ENCODE results near the gene DSP.
A peak's percentile ranks its signal among the peaks of the same experiment; 100 is the strongest.

The DSP gene

DNA sequence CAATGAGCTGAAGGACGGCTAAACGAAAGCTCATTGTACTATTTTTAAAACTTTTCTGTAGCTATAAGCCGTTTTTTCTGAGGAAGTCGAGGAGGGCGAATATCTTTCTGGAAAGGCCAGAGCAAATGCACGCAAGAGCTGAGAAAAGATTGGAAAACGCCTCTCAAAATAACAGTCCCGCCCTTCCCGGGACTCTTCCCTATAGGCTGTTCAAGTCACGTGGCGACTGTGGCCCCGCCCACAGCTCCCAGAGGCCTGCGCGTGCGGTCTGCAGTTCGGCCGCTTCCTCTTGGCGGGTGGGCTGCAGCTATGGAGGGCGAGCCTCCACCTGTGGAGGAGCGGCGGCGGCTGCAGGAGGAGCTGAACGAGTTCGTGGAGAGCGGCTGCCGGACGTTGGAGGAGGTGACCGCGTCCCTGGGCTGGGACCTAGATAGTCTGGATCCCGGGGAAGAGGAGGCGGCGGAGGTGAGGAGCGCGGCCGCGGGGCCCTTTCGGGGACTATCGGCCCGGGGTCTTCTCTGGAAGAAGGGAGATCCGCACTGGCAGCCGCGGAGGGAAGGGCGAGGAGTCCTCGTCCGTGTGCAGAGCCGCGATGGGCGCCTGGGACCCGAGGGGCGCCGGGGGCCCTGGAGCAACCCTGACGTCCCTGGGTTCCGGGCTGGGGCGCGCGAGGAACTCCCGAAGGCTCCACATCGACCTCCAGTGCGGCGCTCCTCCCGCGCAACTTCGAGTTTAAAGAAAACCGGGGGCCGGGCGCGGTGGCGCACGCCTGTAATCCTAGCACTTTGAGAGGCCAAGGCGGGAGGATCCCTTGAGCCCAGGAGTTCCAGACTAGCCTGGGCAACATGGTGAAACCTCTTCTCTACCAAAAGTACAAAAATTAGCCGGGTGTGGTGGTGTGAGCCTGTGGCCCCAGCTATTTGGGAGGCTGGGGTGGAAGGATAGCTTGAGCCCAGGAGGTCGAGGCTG, 48.8 kb downstream of the DSP start, which contains the start of gene SNRNP48:
Gene SNRNP48, plus strand, starts transcription at position 250 of the 969 bp plus-strand sequence. Its CDS starts 60 bp downstream, at position 310.
- Mint-ChIP-seq H3K36me3 (peaks cover 15% of the 10 kb centered on the region), H3K4me3 (peak within 1 kb of the TSS; percentile 98), H3K27me3 (no peaks in the 10 kb centered on the region), H3K27ac (peak within 1 kb of the TSS; percentile 95), H3K4me1 (peaks cover 44% of the 10 kb centered on the region), H3K9me3 (no peaks in the 10 kb centered on the region)
- peak; percentile 100 for ATAC-seq

GRCh38 chr6:7590918-7591302, 49.4 kb downstream of the DSP start:
- H3K27me3 Mint-ChIP-seq = no peaks in the 10 kb centered on the region
- no peaks in the 10 kb centered on the region for H3K9me3 Mint-ChIP-seq
- no peak for ATAC-seq
- peak overlapping the region; percentile 95 for H3K27ac Mint-ChIP-seq
- H3K4me3 Mint-ChIP-seq = peak overlapping the region; percentile 98
- H3K36me3 Mint-ChIP-seq = peaks cover 19% of the 10 kb centered on the region
- H3K4me1 Mint-ChIP-seq = peaks cover 44% of the 10 kb centered on the region

- peaks cover 27% of the 10 kb centered on the region for H3K36me3 Mint-ChIP-seq
- H3K4me3 Mint-ChIP-seq = no peak overlapping the region
- peaks cover 44% of the 10 kb centered on the region for H3K4me1 Mint-ChIP-seq
- no peaks in the 10 kb centered on the region for H3K9me3 Mint-ChIP-seq
- no peak for ATAC-seq
- H3K27me3 Mint-ChIP-seq = no peaks in the 10 kb centered on the region
- no peak overlapping the region for H3K27ac Mint-ChIP-seq
Measured at GRCh38 chr6:7591770-7592169, 50.3 kb downstream of the DSP start.

DNA sequence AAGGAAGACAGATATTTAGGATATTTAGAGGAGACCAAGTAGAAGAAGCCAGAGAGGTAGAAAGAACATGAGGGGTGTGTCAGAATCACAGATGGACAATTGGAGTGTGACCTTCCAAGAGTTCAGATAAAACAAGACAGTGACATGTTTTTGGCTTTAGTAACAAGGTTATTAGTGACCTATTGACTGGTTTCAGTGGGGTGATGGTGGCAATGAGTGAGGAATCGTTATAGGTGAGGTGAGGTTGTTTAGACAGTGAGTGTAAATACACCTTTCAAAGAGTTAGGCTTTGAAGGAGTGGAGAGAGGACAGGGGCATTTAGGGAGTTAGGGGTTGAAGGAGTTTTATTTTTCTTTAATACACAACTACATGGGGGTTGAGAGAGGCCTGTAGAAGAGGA, 51.8 kb downstream of the DSP start:
- no peak for ATAC-seq

GRCh38 chr6:7594579-7595125, 53.2 kb downstream of the DSP start:
- H3K9me3 Mint-ChIP-seq = no peaks in the 10 kb centered on the region
- no peak for ATAC-seq
- H3K27ac Mint-ChIP-seq = no peak overlapping the region
- peaks cover 38% of the 10 kb centered on the region for H3K4me1 Mint-ChIP-seq
- H3K27me3 Mint-ChIP-seq = no peaks in the 10 kb centered on the region
- H3K36me3 Mint-ChIP-seq = peaks cover 32% of the 10 kb centered on the region
- H3K4me3 Mint-ChIP-seq = no peak overlapping the region

More for the DNA sequence above, 51.8 kb downstream of the DSP start:
- peaks cover 32% of the 10 kb centered on the region for H3K36me3 Mint-ChIP-seq
- no peaks in the 10 kb centered on the region for H3K27me3 Mint-ChIP-seq
- no peak overlapping the region for H3K4me3 Mint-ChIP-seq
- peaks cover 44% of the 10 kb centered on the region for H3K4me1 Mint-ChIP-seq
- no peaks in the 10 kb centered on the region for H3K9me3 Mint-ChIP-seq
- H3K27ac Mint-ChIP-seq = no peak overlapping the region

GRCh38 chr6:7604003-7604402, 62.5 kb downstream of the DSP start:
- Mint-ChIP-seq H3K9me3 (no peaks in the 10 kb centered on the region), H3K36me3 (peaks cover 45% of the 10 kb centered on the region), H3K4me1 (peaks cover 6% of the 10 kb centered on the region), H3K27ac (peak overlapping the region; percentile 15), H3K27me3 (no peaks in the 10 kb centered on the region), H3K4me3 (no peak overlapping the region)
- no peak for ATAC-seq

DNA sequence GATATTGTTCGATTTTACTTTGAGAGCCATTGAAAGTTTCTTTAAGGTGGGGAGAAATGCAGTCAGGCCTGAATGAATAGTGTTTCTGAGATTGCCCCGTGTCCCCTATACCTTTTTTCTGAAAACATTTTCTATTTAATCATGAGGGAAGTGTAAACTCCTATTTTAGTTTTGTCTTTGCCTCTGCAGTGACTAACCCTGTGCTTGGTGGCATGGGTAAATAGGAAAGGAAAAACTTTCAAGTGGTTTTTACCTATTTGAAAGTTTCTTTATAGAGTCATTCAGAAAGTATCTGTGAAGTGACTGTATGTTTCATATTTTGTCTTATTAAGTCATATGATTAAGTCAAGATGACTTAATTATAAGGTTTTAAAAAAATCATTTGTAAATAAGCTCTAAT, 63.0 kb downstream of the DSP start:
- Mint-ChIP-seq H3K4me3 (no peak overlapping the region), H3K9me3 (no peaks in the 10 kb centered on the region), H3K27me3 (no peaks in the 10 kb centered on the region), H3K27ac (peak overlapping the region; percentile 51), H3K4me1 (peaks cover 6% of the 10 kb centered on the region), H3K36me3 (peaks cover 45% of the 10 kb centered on the region)
- no peak for ATAC-seq

GRCh38 chr6:7615611-7616383, 74.3 kb downstream of the DSP start:
- H3K9me3 Mint-ChIP-seq = no peaks in the 10 kb centered on the region
- H3K4me3 Mint-ChIP-seq = no peak overlapping the region
- peaks cover 7% of the 10 kb centered on the region for H3K36me3 Mint-ChIP-seq
- no peak overlapping the region for H3K27ac Mint-ChIP-seq
- peaks cover 21% of the 10 kb centered on the region for H3K27me3 Mint-ChIP-seq
- H3K4me1 Mint-ChIP-seq = peaks cover 18% of the 10 kb centered on the region
- ATAC-seq = no peak

GRCh38 chr6:7617801-7618764, 76.6 kb downstream of the DSP start:
- Mint-ChIP-seq H3K9me3 (no peaks in the 10 kb centered on the region), H3K27ac (no peak overlapping the region), H3K36me3 (peaks cover 2% of the 10 kb centered on the region), H3K4me1 (peaks cover 18% of the 10 kb centered on the region), H3K4me3 (no peak overlapping the region), H3K27me3 (peaks cover 21% of the 10 kb centered on the region)
- ATAC-seq = peak; percentile 68

DNA sequence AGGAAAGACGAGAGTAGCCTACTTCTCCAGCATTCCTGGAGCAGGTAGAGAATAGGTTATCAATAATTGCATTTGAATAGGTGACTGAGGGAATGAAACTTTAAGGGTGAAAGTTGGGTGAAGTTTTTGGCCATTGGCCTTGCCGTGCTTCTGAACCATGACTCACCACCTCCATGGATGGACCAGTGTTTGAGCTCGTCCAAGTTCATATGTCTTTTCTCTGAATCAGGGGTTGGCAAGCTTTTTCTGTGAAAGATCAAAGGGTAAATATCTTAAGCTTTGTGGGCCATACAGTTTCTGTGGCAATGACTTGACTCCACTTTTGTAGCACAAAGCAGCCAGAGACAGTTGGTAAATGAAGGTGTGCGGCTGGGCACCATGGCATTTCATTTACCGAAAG, 80.3 kb downstream of the DSP start:
- Mint-ChIP-seq H3K9me3 (no peaks in the 10 kb centered on the region), H3K4me1 (peaks cover 11% of the 10 kb centered on the region), H3K4me3 (no peak overlapping the region), H3K27ac (no peak overlapping the region), H3K36me3 (no peaks in the 10 kb centered on the region), H3K27me3 (peaks cover 20% of the 10 kb centered on the region)
- no peak for ATAC-seq

DNA sequence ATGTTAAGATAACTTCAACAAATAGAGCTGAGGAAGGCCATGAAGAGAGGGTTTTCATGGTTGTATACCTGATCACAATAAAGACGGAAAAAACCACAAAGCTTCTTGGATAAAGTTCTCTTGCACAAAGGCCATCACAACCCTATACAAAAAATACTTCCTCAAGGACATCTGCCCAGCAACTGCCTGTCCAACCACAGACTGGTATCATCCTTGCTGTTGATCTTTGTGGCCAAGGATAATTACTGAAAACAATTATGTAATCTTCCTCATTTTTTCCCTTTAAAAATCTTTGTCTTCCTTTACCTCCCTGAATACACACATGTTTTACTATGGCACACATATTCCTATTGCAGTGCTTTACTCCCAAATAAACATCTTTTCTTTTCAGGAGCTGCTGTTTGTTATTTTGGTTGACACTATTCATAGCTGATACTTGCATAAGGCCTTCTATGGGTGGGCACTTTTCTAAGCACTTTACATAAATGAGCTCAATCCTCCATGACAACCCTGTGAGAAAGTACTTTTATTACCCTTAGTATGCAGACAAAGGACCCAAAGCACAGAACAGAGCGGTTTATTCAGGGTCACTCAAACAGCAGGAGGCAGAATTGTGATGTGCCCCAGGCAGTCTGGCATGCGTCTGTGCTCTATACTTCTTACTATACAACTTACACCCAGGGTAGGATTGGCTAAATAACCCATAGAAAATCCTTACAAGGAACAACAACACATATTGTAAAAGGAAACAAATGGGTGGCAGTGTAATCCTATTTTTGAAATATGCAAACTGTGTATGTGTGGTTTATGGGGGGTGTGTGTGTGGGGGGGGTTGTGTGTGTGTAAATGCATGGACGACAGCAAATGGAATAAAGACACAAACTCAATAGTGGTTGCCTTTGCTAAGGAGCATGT, 83.6 kb downstream of the DSP start:
- ATAC-seq = no peak
- Mint-ChIP-seq H3K4me1 (no peaks in the 10 kb centered on the region), H3K9me3 (no peaks in the 10 kb centered on the region), H3K36me3 (no peaks in the 10 kb centered on the region), H3K27ac (no peak overlapping the region), H3K4me3 (no peak overlapping the region), H3K27me3 (peaks cover 8% of the 10 kb centered on the region)

GRCh38 chr6:7628479-7628878, 87.0 kb downstream of the DSP start:
- no peaks in the 10 kb centered on the region for H3K4me1 Mint-ChIP-seq
- no peaks in the 10 kb centered on the region for H3K36me3 Mint-ChIP-seq
- no peak overlapping the region for H3K27ac Mint-ChIP-seq
- H3K27me3 Mint-ChIP-seq = peaks cover 14% of the 10 kb centered on the region
- ATAC-seq = no peak
- H3K9me3 Mint-ChIP-seq = no peaks in the 10 kb centered on the region
- no peak overlapping the region for H3K4me3 Mint-ChIP-seq

GRCh38 chr6:7628909-7629308, 87.4 kb downstream of the DSP start:
- Mint-ChIP-seq H3K4me1 (no peaks in the 10 kb centered on the region), H3K27ac (no peak overlapping the region), H3K4me3 (no peak overlapping the region), H3K9me3 (no peaks in the 10 kb centered on the region), H3K27me3 (peaks cover 14% of the 10 kb centered on the region), H3K36me3 (no peaks in the 10 kb centered on the region)
- ATAC-seq = no peak

- no peaks in the 10 kb centered on the region for H3K9me3 Mint-ChIP-seq
- no peak overlapping the region for H3K27ac Mint-ChIP-seq
- H3K4me1 Mint-ChIP-seq = no peaks in the 10 kb centered on the region
- ATAC-seq = no peak
- H3K36me3 Mint-ChIP-seq = no peaks in the 10 kb centered on the region
- peaks cover 14% of the 10 kb centered on the region for H3K27me3 Mint-ChIP-seq
- no peak overlapping the region for H3K4me3 Mint-ChIP-seq
Measured at GRCh38 chr6:7629321-7629720, 87.8 kb downstream of the DSP start.
